GM12872 (cell line): ENCODE data around the gene SAPCD2.

Experiments used
- CTCF ChIP-seq: IDR thresholded peaks from 3 replicates; pipeline ENCODE4 v1.5.1; 2011; ENCODE audit warnings: low read depth, mild to moderate bottlenecking, low read length, moderate library complexity; ENCODE audit not compliant: insufficient read depth

Gene SAPCD2

GRCh38 chr9:137035937-137036336 is 34.4 kb downstream of the SAPCD2 start:
- no peak for TF ChIP-seq CTCF

- no peak for TF ChIP-seq CTCF
Observed at GRCh38 chr9:137035507-137035834, 34.9 kb downstream of the SAPCD2 start.

GRCh38 chr9:137034709-137035506 is 35.4 kb downstream of the SAPCD2 start:
- peak; percentile 97 for TF ChIP-seq CTCF

GRCh38 chr9:137034039-137034708 is 36.2 kb downstream of the SAPCD2 start:
- TF ChIP-seq CTCF: no peak

- TF ChIP-seq CTCF: no peak
Observed at GRCh38 chr9:137032858-137033257, 37.5 kb downstream of the SAPCD2 start.

- TF ChIP-seq CTCF: no peak
Observed at GRCh38 chr9:137031904-137032640, 38.3 kb downstream of the SAPCD2 start, which contains the start of gene FUT7. Gene FUT7, minus strand, starts transcription at chr9:137032088. Its CDS starts 97 bp downstream, at chr9:137031991.
